HG03175 (cell line): ENCODE data around the gene REN.

ENCODE experiments used
- ATAC-seq: cut with Tn5 transposase; IDR thresholded peaks from one replicate; pipeline ENCODE4 v1.9.1; 2021; ENCODE audit warnings: mild to moderate bottlenecking, moderate library complexity; ENCODE audit not compliant: unreplicated experiment

REN gene

GRCh38 chr1:204112876-204113730, 53.0 kb downstream of the REN start:
- no peak for ATAC-seq

DNA sequence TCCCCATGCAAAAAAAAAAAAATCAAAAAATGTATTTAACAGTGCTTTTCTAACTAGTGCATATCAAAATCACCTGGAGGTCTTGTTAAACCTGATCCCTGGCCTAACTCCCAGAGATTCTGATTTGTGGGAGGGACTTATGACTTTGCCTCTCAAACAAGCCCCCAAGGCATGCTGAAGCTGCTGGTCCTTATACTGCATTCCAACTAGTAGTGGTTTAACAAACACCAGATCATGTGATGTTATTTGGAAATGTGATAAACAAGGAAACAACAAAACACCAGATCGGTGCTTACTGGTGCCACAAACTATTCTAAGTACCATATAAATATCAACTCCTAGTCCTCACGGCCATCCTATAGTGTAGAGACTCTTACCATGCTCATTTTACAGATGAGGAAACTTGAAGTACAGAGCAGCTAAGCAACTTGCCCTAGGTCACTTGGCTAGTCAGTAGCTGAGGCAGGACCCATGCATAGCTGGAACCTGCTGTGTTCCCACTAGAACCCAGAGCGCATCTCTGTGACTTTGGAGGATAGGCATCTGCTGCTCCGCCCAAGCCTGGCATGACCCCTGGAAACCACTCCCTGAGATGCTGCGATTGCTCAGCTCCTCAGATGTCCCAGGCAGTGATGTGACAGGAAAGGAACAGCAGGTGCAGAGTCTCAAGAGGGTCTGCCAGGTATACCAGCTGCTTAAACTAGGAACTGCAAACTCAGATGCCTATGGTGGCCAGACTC, 55.1 kb downstream of the REN start:
- ATAC-seq, result no peak

DNA sequence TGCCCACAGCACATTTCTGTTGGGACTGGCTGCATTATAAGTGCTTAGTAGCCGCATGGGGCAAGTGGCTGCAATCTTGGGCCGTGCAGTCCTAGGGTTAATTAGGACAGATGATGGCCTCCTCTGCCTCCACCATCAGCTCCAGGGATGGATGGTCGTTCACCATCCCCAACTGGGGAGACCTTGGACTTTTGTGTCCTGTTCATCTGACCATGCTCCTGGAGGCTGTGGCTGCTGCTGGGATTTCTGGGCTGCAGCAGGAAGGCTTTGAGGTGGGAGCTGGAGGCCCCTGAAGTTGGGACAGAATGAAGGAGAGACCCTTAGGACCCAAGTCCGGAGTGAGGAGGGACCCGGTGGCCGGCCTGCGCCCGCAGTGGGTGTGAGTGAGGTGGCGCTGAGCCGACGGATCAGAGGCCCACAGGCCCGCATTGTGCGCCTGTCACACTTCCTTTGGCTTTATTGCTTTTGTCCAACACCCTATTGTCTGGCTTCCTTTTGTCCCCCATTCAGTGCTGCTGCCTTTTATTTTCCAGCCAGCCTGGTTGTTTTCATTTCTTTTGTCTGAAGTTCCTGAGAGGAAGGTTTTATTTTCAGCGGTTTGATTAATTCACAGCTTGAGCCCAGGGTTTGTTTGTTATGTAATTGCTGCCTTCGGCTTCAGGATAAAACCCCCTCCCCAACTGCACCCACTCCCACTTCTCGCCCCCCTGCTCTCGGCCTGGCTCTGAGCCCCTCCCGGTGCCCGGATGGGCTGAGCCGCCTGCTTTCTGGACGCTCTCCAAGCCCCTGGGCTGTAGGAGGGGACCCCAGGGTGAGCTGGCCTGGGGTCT, 57.6 kb downstream of the REN start:
- ATAC-seq, result no peak

- ATAC-seq, result no peak
These were observed 58.2 kb downstream of the REN start for GRCh38 chr1:204107892-204108291.

DNA sequence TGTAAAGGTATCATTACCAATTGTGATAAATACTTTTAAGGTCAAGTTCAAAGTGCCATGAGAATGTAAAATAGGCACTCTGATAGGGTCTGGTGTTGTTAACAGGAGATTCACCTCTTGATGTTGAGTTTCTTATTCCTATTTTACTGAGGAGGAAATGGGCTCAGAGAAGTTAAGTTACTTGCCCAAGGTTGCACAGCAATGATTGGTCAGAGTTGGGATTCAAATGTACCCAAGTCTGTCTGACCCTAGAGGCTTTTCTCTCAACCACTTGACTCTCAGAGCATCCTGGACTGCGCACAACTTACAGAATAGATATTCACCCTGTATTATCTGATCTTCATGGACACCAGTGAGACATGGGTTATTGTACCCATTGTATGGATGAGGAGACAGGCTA, 59.3 kb downstream of the REN start:
- ATAC-seq, result no peak

GRCh38 chr1:204105131-204105515, 61.0 kb downstream of the REN start:
- ATAC-seq, result no peak
